K562 (cell line): Measurements from ENCODE around the gene TPR. TPM values are rescaled to one million over a fixed set of nuclear protein-coding genes. Genes with fewer than 3 reads are reported as not detected.

Experiments used
- ARID3B ChIP-seq: fragments of 250-450 bp; sonication (Bioruptor Pico); IDR thresholded peaks from 2 replicates; pipeline ENCODE4 v1.4.0; 2020; ENCODE audit warnings: borderline replicate concordance
- CCAR2 ChIP-seq: fragments of 200-400 bp; formaldehyde crosslinking; IDR thresholded peaks from 2 replicates; pipeline ENCODE4 v1.6.1; 2017; ENCODE audit warnings: mild to moderate bottlenecking, low read depth, low read length
- HCFC1 ChIP-seq: IDR thresholded peaks from 2 replicates; pipeline ENCODE4 v1.6.1; 2012; ENCODE audit warnings: low read depth, low read length, improper control_type of control experiment
- IFI16 ChIP-seq: fragments of 250-450 bp; sonication (Bioruptor Pico); IDR thresholded peaks from 2 replicates; pipeline ENCODE4 v2.1.2; 2022; ENCODE audit warnings: mild to moderate bottlenecking, inconsistent platforms
- MGA ChIP-seq: fragments of 450-650 bp; IDR thresholded peaks from 2 replicates; pipeline ENCODE4 v1.6.1; 2016; ENCODE audit warnings: mild to moderate bottlenecking, moderate library complexity
- PYGO2 ChIP-seq: fragments of 450-650 bp; IDR thresholded peaks from 2 replicates; pipeline ENCODE4 v1.6.1; 2016; ENCODE audit warnings: mild to moderate bottlenecking, missing genetic modification characterization, moderate library complexity, missing compliant biosample characterization
- ZFP36 ChIP-seq: fragments of 150-350 bp; IDR thresholded peaks from 2 replicates; pipeline ENCODE4 v1.6.1; 2018; ENCODE audit warnings: low read length, low read depth; ENCODE audit not compliant: partially characterized antibody
- ZNF280B ChIP-seq: fragments of 250-450 bp; sonication (Bioruptor Pico); IDR thresholded peaks from 2 replicates; pipeline ENCODE4 v1.5.1; 2021; ENCODE audit warnings: mild to moderate bottlenecking
- polyA plus RNA-seq, 8 experiments: library from polyadenylated mRNA; depleted of rRNA in 4 of 8; stranded (reverse) in 5 of 8; unstranded in 3 of 8; fragments of >200 nt; fragmentation: Nextera tagmentation in 2 of 8; fragmentation: Illumina TruSeq in 1 of 8; extraction: Ambion mirVana in 2 of 8; extraction: Trizol in 1 of 8; gene quantifications; 2 replicates each; pipeline versions ENCODE4 v1.2.1 to v1.2.3, GENCODE V29; 2011 to 2014; ENCODE audit warnings: inconsistent platforms in 1 of 8, missing spikeins in 1 of 8
- total RNA-seq, 7 experiments: library from RNA; depleted of rRNA in 6 of 7; stranded (reverse); fragments of >200 nt in 6 of 7; fragmentation: Illumina TruSeq in 2 of 7; extraction: Trizol in 2 of 7; gene quantifications; 2 replicates each; pipeline versions ENCODE4 v1.2.1 to v1.2.3, GENCODE V29; 2011 to 2021; ENCODE audit warnings: low replicate concordance in 1 of 7
- TF ChIP-seq, protein P1 (sequence below): fragments of 450-650 bp; conservative IDR thresholded peaks from 2 replicates; pipeline ENCODE4 v1.6.1; 2016; ENCODE audit warnings: missing genetic modification characterization, low read depth, mild to moderate bottlenecking, control low read depth, missing compliant biosample characterization

TPR gene
- total and polyA plus RNA-seq, 9 of the 15 experiments (the other 6 are each of a cell fraction or from before 2014, with no cell fraction given): 48.5 to 167 (median 138) TPM

- TF ChIP-seq MGA: no peak
- no peak for TF ChIP-seq CCAR2
- TF ChIP-seq ZNF280B (CRISPR knock-in tag): no peak
- TF ChIP-seq HCFC1: no peak
- TF ChIP-seq ARID3B: no peak
- TF ChIP-seq PYGO2: no peak
- TF ChIP-seq, protein P1, sequence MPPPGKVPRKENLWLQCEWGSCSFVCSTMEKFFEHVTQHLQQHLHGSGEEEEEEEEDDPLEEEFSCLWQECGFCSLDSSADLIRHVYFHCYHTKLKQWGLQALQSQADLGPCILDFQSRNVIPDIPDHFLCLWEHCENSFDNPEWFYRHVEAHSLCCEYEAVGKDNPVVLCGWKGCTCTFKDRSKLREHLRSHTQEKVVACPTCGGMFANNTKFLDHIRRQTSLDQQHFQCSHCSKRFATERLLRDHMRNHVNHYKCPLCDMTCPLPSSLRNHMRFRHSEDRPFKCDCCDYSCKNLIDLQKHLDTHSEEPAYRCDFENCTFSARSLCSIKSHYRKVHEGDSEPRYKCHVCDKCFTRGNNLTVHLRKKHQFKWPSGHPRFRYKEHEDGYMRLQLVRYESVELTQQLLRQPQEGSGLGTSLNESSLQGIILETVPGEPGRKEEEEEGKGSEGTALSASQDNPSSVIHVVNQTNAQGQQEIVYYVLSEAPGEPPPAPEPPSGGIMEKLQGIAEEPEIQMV (tag): no peak
- no peak for TF ChIP-seq ZFP36
- TF ChIP-seq IFI16 (CRISPR knock-in tag): no peak
These were observed 91.7 kb downstream of the TPR start (continued) for GRCh38 chr1:186283374-186283773.
